ENCODE data around the gene HES2.
A peak's percentile ranks its signal among the peaks of the same experiment; 100 is the strongest.

Gene HES2

DNA sequence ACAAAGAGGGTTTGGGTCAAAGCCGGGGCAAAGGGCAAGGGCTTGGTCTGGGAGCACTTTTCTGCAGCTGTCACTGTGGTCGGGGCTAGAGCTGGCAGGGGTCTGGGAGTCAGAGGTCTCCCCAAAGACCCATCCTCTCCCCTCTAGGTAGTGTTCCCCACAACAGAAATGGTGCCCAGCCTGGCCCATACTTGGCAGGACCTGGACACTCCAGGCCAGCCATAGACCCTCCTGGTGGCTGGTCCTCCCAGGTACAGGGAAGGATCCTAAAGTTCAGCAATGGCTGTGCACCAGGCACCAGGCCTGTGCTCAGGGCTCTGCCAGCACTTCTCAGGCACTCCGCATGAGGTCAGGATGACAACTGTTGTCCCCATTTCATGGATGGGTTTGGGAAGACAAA, 15.8 kb upstream of the HES2 start:
- TF ChIP-seq, protein P1, sequence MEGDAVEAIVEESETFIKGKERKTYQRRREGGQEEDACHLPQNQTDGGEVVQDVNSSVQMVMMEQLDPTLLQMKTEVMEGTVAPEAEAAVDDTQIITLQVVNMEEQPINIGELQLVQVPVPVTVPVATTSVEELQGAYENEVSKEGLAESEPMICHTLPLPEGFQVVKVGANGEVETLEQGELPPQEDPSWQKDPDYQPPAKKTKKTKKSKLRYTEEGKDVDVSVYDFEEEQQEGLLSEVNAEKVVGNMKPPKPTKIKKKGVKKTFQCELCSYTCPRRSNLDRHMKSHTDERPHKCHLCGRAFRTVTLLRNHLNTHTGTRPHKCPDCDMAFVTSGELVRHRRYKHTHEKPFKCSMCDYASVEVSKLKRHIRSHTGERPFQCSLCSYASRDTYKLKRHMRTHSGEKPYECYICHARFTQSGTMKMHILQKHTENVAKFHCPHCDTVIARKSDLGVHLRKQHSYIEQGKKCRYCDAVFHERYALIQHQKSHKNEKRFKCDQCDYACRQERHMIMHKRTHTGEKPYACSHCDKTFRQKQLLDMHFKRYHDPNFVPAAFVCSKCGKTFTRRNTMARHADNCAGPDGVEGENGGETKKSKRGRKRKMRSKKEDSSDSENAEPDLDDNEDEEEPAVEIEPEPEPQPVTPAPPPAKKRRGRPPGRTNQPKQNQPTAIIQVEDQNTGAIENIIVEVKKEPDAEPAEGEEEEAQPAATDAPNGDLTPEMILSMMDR (conservative IDR thresholded peaks at IDR 0.05), result no peak
- no peak overlapping the region for H3K27ac ChIP-seq

DNA sequence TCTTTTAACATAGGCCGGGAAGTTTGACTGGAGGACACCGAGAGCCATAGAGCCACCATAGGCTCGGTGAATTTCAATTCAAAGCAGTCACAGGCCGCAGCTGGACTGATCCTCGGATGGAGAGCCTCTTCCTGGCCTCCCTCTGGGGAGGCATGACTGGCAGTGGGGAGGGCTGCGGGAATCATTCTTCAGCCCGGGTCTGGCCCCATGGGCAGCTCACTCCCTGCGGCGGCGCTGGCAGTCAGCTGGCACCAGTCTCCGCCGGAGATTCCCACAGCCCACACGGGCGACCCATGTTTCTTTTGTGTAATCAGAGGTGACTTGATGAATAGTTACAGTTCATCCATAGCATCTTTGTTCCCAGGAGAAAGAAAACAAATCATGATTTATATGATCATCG, 15.4 kb upstream of the HES2 start:
- TF ChIP-seq, protein P1 (conservative IDR thresholded peaks at IDR 0.05), result no peak
- no peak overlapping the region for H3K27ac ChIP-seq

DNA sequence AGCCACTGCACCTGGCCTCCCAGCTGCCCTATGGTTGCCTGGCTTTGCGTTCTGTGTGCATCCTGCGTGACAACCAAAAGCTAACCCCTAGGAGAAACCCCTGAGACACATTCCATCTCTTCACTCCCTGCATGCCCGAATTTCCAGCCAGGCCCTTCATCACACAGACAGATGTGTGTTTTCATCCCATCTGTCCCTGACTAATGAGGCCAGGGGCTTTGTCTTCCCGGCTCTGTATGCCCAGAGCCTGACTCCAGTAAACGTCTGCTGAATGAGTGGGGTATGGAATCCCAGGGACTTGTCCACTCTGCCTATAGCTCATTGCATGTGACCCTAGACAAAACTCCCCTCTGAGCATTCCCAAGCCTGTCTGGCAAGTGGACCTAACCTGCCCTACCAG, 14.5 kb upstream of the HES2 start:
- no peak overlapping the region for H3K27ac ChIP-seq
- TF ChIP-seq, protein P1 (conservative IDR thresholded peaks at IDR 0.05), result no peak

DNA sequence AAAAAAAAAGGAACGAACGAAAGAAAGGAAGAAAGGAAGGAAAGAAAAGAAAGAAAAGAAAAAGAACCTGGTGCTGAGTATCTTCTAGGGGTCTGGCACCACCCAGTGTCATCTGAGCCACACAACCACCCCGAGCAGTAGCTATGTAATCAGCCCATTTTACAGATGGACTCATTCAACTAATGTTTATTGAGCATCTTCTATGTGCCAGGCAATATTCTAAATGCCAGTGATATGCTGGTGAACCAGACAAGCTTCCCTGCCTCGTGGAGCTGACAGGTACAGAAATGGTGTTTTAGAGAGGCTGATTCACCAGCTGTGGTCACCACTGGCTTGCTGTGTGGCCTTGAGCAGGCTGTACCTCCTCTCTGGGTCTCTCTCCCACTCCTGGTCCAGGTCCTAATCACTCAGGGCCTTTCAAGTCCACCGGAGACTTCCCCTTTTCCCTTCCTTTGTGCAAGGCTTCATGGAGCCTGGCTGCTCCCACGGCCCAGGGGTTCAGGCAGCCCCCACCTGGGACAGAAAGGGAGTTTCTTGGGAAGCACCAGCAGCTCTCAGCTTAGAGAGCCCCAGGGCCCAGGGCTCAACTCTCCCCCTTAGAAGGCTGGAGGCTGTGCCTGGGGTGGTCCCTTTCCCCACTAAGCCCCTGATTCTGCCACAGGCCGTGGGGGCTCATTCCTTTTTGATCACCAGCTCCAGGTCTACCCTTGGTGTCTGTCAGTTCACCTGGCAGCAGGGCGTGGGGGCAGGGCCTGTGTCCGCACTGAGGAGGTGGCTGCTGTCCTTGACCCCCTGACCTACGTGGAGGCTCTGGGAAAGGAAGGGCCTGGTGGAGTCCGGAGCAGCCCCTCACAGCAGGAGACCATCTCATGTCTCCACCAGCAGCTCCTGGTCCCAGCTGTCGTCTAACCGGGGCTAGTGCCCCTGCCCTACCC, 12.2 kb upstream of the HES2 start:
- H3K27ac ChIP-seq, result peak overlapping the region; percentile 62; the same call in 1 of the 2 replicates

DNA sequence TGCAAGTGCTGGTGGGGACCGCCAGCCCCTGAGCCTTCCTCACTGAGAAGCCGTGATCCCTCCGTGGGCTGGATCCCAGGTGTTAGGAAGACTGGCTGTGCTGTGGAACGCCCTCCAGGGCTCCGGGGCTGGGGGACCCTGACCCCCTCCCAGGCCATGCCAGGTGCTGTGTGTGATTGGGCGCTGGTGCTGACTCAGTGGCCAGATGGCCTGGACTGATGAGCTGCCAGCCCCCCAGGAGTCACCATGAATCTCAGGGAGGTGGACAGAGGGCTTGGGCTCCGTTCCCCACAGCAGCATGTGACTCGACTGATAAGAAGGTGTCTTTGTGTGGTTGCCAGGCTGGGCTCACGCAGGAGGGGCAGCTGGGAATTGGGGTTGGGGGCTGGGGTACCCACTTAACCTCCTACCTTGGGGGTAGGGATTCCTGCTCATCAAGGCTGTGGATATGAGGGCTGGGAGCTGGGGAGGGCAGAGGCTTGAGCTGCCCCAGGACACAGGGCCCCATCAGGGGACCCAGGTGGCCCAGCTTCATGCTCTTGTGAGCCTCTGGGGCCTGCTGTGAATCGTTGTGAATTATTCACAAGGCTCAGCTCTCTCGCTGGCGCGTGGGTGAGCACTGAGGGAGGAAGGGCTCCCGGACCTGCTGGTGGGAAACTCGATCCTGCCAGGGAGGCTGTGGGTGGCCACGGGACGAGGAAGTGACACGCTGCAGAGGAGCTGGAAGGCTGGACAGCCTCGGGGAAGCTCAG, 10.1 kb upstream of the HES2 start:
- peak overlapping the region; percentile 62; the same call in 1 of the 2 replicates for H3K27ac ChIP-seq

DNA sequence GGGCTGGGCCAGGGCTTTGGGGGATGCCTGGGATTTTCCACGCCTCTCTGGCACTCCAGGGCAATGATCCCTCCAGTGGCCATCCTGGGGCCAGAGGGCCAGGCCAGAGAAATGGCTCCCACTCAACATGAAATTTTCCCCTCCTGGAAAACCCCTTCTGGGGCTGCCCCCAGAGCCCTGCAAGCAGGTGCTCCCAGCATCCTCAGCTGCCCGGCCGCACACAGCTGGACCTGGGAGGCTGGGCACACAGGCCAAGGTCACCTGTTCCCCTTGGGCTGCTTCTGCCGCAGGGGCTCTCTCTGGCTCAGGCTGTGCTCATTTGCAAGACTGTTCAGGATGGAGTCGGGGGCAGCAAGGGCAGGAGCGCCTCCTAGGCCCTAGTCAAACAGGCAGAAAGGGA, 8.7 kb upstream of the HES2 start:
- H3K27ac ChIP-seq, result peak overlapping the region; percentile 56

DNA sequence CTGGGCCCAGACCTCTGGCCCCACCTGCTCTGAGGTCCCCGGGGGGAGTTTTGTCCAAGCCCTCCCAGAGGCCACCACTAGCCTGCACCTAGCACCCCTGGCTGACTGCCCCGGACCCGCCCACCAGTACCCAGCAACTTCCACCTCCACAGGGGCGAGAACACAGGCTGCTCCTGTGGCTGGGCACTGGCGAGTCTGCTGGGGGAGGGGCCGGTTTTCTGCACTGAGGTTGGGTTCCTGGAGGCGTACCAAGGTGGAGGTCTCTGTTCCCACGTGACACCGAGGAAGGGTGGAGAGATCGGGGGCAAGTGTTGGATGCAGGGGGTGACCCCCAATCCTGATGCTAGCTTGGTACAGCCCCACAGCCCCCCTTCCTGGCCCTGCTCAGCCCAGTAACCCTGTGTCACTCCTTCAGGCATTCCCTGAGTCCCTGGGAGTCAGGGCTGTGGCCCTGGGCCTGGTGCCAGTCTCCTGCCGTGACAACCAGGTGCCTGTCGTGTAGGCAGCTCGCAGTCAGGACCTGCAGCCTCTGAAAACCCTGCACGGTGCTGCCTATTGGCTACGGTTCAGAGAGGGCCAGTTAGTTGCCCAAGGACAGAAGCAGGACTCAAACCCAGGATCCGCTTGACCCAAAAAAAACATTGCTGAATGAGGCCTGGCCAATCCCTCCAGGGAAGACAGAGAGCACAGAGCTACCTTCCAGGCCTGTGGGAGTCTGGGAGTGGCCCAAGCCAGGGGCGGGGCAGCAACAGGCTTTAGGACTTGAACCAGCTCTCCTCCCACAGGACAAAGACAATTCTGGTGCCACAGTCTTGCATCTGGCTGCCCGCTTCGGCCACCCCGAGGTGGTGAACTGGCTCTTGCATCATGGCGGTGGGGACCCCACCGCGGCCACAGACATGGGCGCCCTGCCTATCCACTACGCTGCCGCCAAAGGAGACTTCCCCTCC, 8.0 kb upstream of the HES2 start:
- TF ChIP-seq, protein P1 (conservative IDR thresholded peaks at IDR 0.05), result no peak
- peak overlapping the region; percentile 56 for H3K27ac ChIP-seq

DNA sequence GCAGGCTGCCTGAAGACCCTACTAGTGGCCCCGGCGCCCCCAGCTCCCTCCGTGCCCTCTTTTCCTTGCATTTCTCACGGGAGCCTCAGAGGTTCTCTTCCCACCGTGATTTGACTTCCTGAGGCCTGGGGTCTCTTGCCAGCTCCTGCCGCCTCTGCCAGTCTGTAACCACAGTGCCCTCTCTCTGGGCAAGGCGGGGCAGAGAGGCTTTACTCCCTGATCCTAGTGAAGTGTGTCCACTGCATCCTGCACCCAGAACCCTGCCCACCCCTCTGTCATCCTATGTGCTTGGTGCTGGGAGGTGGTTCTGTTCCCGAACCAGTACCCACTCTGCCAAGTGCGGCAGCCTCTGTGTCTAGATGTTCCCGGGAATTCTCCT, 7.2 kb upstream of the HES2 start:
- TF ChIP-seq, protein P1 (conservative IDR thresholded peaks at IDR 0.05), result no peak
- peak overlapping the region; percentile 56 for H3K27ac ChIP-seq

Data from VCaP (cell line).